GM12801 (cell line): ENCODE measurements around the gene WFDC11.

Experiments
- TF ChIP-seq, protein P1 (sequence below): IDR thresholded peaks from one replicate; pipeline ENCODE4 v1.5.1; 2011; ENCODE audit warnings: control low read depth; ENCODE audit not compliant: insufficient read length; ENCODE audit errors: extremely low read depth

Gene WFDC11

DNA sequence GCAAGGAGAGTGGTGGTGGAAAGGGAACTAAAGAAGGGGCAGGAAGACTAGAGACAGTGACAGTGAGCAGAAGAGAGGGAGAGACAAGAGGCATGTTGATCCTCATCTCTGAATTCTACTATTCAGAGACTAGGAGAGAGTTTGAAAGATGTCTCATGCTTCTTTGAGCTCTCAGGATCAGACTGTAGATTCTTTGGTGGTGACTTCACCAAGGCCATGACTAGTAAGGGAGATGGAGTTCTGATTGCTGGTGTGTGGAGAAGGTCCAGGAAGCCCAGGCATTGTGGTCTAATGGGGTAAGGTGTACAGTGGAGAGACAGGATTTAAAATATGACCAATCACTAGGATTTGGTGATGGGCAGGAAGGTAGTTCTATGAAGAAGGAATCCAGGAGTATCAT is 39.7 kb downstream of the WFDC11 start:
- TF ChIP-seq, protein P1, sequence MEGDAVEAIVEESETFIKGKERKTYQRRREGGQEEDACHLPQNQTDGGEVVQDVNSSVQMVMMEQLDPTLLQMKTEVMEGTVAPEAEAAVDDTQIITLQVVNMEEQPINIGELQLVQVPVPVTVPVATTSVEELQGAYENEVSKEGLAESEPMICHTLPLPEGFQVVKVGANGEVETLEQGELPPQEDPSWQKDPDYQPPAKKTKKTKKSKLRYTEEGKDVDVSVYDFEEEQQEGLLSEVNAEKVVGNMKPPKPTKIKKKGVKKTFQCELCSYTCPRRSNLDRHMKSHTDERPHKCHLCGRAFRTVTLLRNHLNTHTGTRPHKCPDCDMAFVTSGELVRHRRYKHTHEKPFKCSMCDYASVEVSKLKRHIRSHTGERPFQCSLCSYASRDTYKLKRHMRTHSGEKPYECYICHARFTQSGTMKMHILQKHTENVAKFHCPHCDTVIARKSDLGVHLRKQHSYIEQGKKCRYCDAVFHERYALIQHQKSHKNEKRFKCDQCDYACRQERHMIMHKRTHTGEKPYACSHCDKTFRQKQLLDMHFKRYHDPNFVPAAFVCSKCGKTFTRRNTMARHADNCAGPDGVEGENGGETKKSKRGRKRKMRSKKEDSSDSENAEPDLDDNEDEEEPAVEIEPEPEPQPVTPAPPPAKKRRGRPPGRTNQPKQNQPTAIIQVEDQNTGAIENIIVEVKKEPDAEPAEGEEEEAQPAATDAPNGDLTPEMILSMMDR: no peak

DNA sequence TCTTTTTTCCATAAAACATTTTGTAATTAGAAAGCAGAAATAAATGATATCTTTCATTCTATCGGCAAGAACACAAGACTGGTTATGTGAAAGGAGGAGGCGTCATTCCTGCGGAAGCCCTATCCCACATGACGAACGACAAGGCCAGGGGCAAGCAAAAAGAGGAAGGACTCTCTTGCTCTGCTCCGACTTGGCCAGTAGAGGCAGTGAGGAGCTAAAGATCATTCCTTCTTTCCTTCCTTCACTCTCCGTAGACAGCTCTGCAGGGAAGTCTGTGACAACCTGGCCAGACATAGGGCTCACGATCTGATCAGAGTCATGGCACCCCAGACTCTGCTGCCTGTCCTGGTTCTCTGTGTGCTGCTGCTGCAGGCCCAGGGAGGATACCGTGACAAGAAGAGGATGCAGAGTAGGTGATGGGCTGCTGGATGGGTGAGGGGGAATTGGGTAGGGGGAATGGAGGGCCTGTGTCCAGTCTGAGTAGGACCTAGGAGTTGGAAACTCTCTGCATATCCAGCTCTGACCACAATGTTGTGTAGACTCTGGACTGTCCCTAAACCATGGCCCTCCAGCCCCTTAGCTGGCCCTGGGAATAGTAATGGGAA is 40.4 kb downstream of the WFDC11 start, which contains the start of gene WFDC10A:
Gene WFDC10A (plus strand): TSS at position 244 of the 605 bp plus-strand sequence. CDS start 75 bp downstream, at position 319.
- TF ChIP-seq, protein P1: no peak

DNA sequence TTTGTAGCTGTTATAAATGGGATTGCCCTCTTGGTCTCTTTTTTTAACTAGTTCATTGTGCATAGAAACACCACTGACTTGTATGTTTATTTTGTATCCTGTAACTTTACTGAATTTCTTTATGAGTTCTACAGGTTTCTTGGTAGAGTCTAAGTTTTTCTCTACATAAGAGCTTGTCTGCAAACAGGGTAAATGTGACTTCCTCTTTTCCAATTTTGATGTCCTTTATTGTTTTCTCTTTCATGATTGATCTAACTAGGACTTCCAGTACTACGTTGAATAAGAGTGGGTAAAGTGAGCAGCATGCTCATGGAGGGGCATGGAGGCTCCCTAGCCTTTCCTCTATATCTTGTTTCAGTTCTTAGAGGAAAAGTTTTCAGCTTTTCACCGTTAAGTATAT is 43.5 kb downstream of the WFDC11 start:
- TF ChIP-seq, protein P1: no peak

DNA sequence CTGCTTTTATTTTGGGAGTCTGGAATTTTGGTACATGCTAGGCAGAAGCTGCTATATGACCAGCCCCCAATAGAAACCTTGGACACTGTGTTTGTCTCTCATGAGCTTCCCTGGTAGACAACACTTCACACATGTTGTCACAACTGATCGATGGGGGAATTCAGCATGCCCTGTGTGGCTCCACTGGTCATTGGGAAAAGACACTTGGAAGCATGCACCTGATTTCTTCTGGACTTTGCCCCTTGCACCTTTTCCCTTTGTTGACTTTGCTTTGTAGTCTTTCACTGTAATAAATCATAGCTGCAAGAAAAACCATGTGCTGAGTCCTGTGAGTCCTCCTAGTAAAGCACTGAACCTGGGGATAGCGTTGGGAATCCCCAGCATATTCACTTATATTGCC is 48.4 kb downstream of the WFDC11 start:
- TF ChIP-seq, protein P1: no peak

DNA sequence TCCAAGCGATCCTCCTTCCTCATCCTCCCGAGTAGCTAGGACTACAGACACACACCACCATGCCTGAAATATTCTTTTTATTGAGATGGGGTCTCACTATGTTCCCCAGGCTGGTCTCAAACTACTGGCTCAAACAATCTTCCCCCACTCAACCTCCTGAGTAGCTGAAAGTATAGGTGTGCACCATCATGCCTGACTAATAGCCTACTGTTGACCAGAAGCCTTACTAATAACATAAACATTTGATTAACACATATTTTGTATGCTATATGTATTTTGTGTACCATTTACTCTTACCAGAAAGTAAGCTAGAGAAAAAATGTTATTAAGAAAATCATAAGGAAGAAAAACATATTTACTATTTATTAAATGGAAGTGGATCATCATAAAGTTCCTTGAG is 52.4 kb downstream of the WFDC11 start:
- TF ChIP-seq, protein P1: no peak

DNA sequence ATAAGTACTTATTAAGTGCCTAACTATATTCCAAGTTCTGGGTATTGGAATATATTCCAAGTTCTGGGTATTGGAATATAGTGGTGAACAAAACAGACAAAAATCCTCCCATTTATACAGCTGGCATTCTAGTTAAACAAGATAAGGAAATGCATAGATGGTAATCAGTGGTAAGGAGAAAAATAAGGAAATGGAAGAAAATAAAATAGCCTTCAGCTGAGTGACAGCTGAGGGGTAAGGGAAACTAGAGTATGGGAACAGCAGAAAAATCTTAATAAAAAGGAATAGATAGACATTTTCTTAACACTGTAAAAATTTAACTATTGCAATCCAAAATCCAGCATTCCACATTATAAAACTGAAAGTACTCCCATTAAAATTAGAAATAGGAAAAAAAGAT is 57.7 kb downstream of the WFDC11 start:
- TF ChIP-seq, protein P1: no peak

DNA sequence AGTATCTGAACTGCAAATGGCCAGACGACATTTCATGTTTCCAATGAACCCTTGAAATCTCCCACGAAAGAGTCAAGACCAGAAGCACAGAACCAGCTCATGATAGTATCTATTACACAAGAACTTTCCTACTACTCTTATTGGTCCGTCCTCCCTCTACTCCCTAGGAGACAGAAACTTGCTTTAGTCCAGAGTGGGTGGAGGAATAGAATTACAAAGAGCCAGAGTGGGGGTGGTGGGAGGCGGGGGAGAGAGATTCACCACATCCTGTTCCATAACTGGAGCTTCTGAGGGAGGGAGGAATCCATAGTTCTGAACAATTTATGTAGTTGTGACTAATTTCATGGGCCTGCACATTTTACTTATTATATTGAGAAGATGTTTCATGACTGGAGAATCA is 59.0 kb downstream of the WFDC11 start:
- TF ChIP-seq, protein P1: no peak
